Measurements from ENCODE around the gene FXYD1. TPM values are rescaled to one million over a fixed set of nuclear protein-coding genes. Genes with fewer than 3 reads are reported as not detected.

FXYD1 gene
- total and polyA plus RNA-seq, 2 experiments from 2014 or later: 1.5 to 26.8 TPM

DNA sequence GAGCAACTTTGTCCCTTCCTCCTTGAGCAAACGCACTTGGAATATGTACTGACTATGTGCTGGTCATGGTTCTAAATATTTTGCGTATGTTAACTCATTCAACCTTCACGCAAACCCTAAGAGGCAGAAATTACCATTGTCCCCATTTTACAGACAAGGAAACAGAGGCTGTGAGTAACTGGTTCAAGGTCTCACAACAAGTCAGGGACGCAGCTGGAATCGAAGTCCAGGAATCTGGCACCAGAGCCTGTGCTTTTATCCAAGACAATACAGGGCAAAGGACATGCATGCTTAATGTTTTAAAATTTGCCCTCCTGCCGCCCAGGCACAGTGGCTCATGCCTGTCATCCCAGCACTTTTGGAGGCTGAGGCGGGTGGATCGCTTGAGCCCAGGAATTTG lies 21.0 kb downstream of the FXYD1 start:
- H3K36me3 ChIP-seq (ENCODE audit: insufficient read depth): peaks cover 45% of the 10 kb centered on the region
- H3K27me3 ChIP-seq (ENCODE audit: insufficient read depth): no peaks in the 10 kb centered on the region
- no peak overlapping the region for H2AFZ ChIP-seq
- ATAC-seq (no peak), DNase-seq (ENCODE audit: low spot score) (no peak)
- H3K9me2 ChIP-seq (ENCODE audit: insufficient read depth): no peaks in the 10 kb centered on the region
- no peak overlapping the region for H3K27ac Mint-ChIP-seq
- no peak overlapping the region for H3K27ac ChIP-seq (ENCODE audit: low read depth)
- peaks cover 10% of the 10 kb centered on the region; the same call in 1 of the 2 replicates for H3K4me1 ChIP-seq (ENCODE audit: insufficient read depth)
- H3K4me1 Mint-ChIP-seq: peaks cover 13% of the 10 kb centered on the region
- H3K4me2 ChIP-seq: no peak overlapping the region
- peaks cover 5% of the 10 kb centered on the region for H3K27me3 Mint-ChIP-seq (ENCODE audit: insufficient read depth, low read depth, poor library complexity)
- H3K36me3 Mint-ChIP-seq (ENCODE audit: low read depth): peaks cover 85% of the 10 kb centered on the region
- H3K79me2 ChIP-seq (replicated peaks; ENCODE audit: insufficient read depth): peaks cover 12% of the 10 kb centered on the region
- no peak overlapping the region for H3K4me3 Mint-ChIP-seq
- TF ChIP-seq, protein P1, sequence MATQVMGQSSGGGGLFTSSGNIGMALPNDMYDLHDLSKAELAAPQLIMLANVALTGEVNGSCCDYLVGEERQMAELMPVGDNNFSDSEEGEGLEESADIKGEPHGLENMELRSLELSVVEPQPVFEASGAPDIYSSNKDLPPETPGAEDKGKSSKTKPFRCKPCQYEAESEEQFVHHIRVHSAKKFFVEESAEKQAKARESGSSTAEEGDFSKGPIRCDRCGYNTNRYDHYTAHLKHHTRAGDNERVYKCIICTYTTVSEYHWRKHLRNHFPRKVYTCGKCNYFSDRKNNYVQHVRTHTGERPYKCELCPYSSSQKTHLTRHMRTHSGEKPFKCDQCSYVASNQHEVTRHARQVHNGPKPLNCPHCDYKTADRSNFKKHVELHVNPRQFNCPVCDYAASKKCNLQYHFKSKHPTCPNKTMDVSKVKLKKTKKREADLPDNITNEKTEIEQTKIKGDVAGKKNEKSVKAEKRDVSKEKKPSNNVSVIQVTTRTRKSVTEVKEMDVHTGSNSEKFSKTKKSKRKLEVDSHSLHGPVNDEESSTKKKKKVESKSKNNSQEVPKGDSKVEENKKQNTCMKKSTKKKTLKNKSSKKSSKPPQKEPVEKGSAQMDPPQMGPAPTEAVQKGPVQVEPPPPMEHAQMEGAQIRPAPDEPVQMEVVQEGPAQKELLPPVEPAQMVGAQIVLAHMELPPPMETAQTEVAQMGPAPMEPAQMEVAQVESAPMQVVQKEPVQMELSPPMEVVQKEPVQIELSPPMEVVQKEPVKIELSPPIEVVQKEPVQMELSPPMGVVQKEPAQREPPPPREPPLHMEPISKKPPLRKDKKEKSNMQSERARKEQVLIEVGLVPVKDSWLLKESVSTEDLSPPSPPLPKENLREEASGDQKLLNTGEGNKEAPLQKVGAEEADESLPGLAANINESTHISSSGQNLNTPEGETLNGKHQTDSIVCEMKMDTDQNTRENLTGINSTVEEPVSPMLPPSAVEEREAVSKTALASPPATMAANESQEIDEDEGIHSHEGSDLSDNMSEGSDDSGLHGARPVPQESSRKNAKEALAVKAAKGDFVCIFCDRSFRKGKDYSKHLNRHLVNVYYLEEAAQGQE (IDR thresholded peaks at IDR 0.05; ENCODE audit: unreplicated experiment): no peak
- TF ChIP-seq CTCF (conservative IDR thresholded peaks at IDR 0.05; ENCODE audit: low read depth in 2 of 2): no peak
- H4K20me1 ChIP-seq (replicated peaks; ENCODE audit: insufficient read depth): peaks cover 13% of the 10 kb centered on the region; the same call in 1 of the 2 replicates
- H3F3A ChIP-seq (replicated peaks; ENCODE audit: low read depth): 0 out of 2 replicates have a peak, but pooled peaks cover 3% of the 10 kb centered on the region
- H3K4me3 ChIP-seq: no peak overlapping the region
- peaks cover 6% of the 10 kb centered on the region for H3K9me3 Mint-ChIP-seq

DNA sequence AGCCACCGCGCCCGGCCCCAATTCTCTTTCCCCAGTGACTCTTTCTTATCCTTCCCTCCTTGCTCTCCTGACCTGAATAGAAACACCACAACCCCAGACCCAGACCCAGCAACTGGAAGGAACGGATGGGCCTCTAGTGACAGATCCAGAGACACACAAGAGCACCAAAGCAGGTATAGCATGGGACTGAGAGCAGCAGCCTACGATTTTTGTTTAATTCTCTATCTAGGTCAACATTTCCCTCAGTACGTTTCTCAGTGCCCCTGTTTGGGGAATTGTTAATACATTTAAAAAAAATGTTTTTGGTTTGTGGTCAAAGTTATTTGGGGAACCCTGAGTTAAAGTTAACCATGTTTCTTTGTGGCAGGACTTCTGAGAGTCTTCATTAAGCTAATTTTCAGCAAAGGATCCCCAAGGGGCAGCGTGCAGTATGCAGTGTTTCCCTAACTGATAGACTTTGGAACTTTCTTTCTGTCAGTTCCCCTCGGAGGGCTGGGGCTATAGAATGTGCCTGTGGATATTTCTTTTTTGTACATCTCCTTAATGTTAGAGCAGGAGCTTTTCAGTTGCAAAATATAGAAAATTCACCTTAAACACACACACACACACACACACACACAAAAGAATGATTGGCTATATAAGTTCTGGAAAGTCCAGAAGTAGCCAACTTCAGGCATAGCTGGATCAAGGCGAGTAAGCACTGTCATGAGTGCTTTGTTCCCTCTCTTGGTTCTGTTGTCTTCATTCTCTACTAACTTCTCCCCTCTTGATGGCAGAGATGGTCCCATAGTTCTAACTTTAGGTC lies 22.2 kb downstream of the FXYD1 start:
- no peak for DNase-seq (ENCODE audit: low spot score)
- H3K4me2 ChIP-seq: no peak overlapping the region
- no peak overlapping the region for H2AFZ ChIP-seq
- peaks cover 10% of the 10 kb centered on the region for H3K9me3 Mint-ChIP-seq
- H3K9me2 ChIP-seq (ENCODE audit: insufficient read depth): no peaks in the 10 kb centered on the region
- H3F3A ChIP-seq (replicated peaks; ENCODE audit: low read depth): 0 out of 2 replicates have a peak, but pooled peaks cover 3% of the 10 kb centered on the region
- peaks cover 8% of the 10 kb centered on the region for H3K4me1 Mint-ChIP-seq
- no peak for ATAC-seq
- peaks cover 14% of the 10 kb centered on the region; the same call in 1 of the 2 replicates for H4K20me1 ChIP-seq (replicated peaks; ENCODE audit: insufficient read depth)
- H3K27me3 ChIP-seq (ENCODE audit: insufficient read depth): no peaks in the 10 kb centered on the region
- no peak overlapping the region for H3K4me3 Mint-ChIP-seq
- H3K4me3 ChIP-seq: no peak overlapping the region
- no peak overlapping the region for H3K27ac Mint-ChIP-seq
- H3K27me3 Mint-ChIP-seq (ENCODE audit: insufficient read depth, low read depth, poor library complexity): peaks cover 3% of the 10 kb centered on the region
- H3K27ac ChIP-seq (ENCODE audit: low read depth): no peak overlapping the region
- peaks cover 97% of the 10 kb centered on the region for H3K36me3 Mint-ChIP-seq (ENCODE audit: low read depth)
- peaks cover 6% of the 10 kb centered on the region for H3K79me2 ChIP-seq (replicated peaks; ENCODE audit: insufficient read depth)
- H3K36me3 ChIP-seq (ENCODE audit: insufficient read depth): peaks cover 57% of the 10 kb centered on the region
- H3K4me1 ChIP-seq (ENCODE audit: insufficient read depth): peaks cover 6% of the 10 kb centered on the region; the same call in 1 of the 2 replicates
- TF ChIP-seq JUNB (IDR thresholded peaks at IDR 0.05; ENCODE audit: unreplicated experiment) (no peak), CTCF (conservative IDR thresholded peaks at IDR 0.05; ENCODE audit: low read depth in 2 of 2) (no peak), EZH2 (IDR thresholded peaks at IDR 0.05; ENCODE audit: low read depth, unreplicated experiment) (no peak), NANOG (IDR thresholded peaks at IDR 0.05; ENCODE audit: borderline replicate concordance) (no peak), ZNF331 (CRISPR knock-in tag; IDR thresholded peaks at IDR 0.05; ENCODE audit: low read depth) (no peak), STAT1 (IDR thresholded peaks at IDR 0.05; ENCODE audit: unreplicated experiment) (no peak), POLR2AphosphoS5 (IDR thresholded peaks at IDR 0.05; ENCODE audit: low read depth) (no peak), ZNF114 (CRISPR knock-in tag; IDR thresholded peaks at IDR 0.05) (no peak)
- TF ChIP-seq, protein P1 (IDR thresholded peaks at IDR 0.05; ENCODE audit: unreplicated experiment): no peak
- TF ChIP-seq, protein P2, sequence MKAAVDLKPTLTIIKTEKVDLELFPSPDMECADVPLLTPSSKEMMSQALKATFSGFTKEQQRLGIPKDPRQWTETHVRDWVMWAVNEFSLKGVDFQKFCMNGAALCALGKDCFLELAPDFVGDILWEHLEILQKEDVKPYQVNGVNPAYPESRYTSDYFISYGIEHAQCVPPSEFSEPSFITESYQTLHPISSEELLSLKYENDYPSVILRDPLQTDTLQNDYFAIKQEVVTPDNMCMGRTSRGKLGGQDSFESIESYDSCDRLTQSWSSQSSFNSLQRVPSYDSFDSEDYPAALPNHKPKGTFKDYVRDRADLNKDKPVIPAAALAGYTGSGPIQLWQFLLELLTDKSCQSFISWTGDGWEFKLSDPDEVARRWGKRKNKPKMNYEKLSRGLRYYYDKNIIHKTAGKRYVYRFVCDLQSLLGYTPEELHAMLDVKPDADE (IDR thresholded peaks at IDR 0.05): no peak
